Measurements from ENCODE around the gene RPL31. TPM values are rescaled to one million over a fixed set of nuclear protein-coding genes. Genes with fewer than 3 reads are reported as not detected.

RPL31 gene
- total and polyA plus RNA-seq, 5 donors = 822 to 3,971 (median 937) TPM

GRCh38 chr2:100962366-100963025 lies 39.6 kb upstream of the RPL31 start:
- Histone ChIP-seq H3K27me3 (ENCODE audit: control insufficient read depth, insufficient read depth) (no peaks in the 10 kb centered on the region), H3K27ac (ENCODE audit: low read length) (no peak overlapping the region), H3K4me1 (ENCODE audit: control insufficient read depth, insufficient read depth, low read length) (peaks cover 2% of the 10 kb centered on the region), H3K4me3 (ENCODE audit: low read length) (no peak overlapping the region), H3K9me3 (ENCODE audit: control insufficient read depth, low read length) (no peaks in the 10 kb centered on the region)
- ATAC-seq (no peak), DNase-seq (no peak)
- intact Hi-C loops (cut with DNase I) = no loop called here
- WGBS = 72% methylated on average over 12 of the region's 12 CpGs

- Histone ChIP-seq H3K27me3 (ENCODE audit: control insufficient read depth, insufficient read depth) (no peaks in the 10 kb centered on the region), H3K4me3 (ENCODE audit: low read length) (no peak overlapping the region), H3K9me3 (ENCODE audit: control insufficient read depth, low read length) (no peaks in the 10 kb centered on the region), H3K27ac (ENCODE audit: low read length) (no peak overlapping the region), H3K4me1 (ENCODE audit: control insufficient read depth, insufficient read depth, low read length) (peaks cover 2% of the 10 kb centered on the region)
- WGBS = 93% methylated on average over 4 of the region's 4 CpGs
- intact Hi-C loops (cut with DNase I) = no loop called here
- ATAC-seq (no peak), DNase-seq (no peak)
These were observed 39.1 kb upstream of the RPL31 start for GRCh38 chr2:100963026-100963375.

GRCh38 chr2:100964222-100964621 lies 37.9 kb upstream of the RPL31 start:
- DNase-seq = no peak
- WGBS = 74% methylated on average over 12 of the region's 12 CpGs
- intact Hi-C loops (cut with DNase I) = no loop called here

GRCh38 chr2:100964681-100965169 lies 37.4 kb upstream of the RPL31 start:
- DNase-seq = peak in 2 of 3 donors; percentile 37 to 70
- intact Hi-C loops (cut with DNase I) = no loop called here
- 62% methylated on average over 11 of the region's 11 CpGs for WGBS
- ATAC-seq = peak; percentile 26 to 29
- Histone ChIP-seq H3K27me3 (ENCODE audit: control insufficient read depth, insufficient read depth) (no peaks in the 10 kb centered on the region), H3K9me3 (ENCODE audit: control insufficient read depth, low read length) (no peaks in the 10 kb centered on the region), H3K4me3 (ENCODE audit: low read length) (no peak overlapping the region), H3K27ac (ENCODE audit: low read length) (no peak overlapping the region), H3K4me1 (ENCODE audit: control insufficient read depth, insufficient read depth, low read length) (no peaks in the 10 kb centered on the region)

More at GRCh38 chr2:100964222-100964621, 37.9 kb upstream of the RPL31 start:
- Histone ChIP-seq H3K4me3 (ENCODE audit: low read length) (no peak overlapping the region), H3K4me1 (ENCODE audit: control insufficient read depth, insufficient read depth, low read length) (peaks cover 1% of the 10 kb centered on the region), H3K9me3 (ENCODE audit: control insufficient read depth, low read length) (no peaks in the 10 kb centered on the region), H3K27ac (ENCODE audit: low read length) (no peak overlapping the region), H3K27me3 (ENCODE audit: control insufficient read depth, insufficient read depth) (no peaks in the 10 kb centered on the region)
- ATAC-seq = no peak

- Histone ChIP-seq H3K27ac (ENCODE audit: low read length) (no peak overlapping the region), H3K27me3 (ENCODE audit: control insufficient read depth, insufficient read depth) (no peaks in the 10 kb centered on the region), H3K4me3 (ENCODE audit: low read length) (no peak overlapping the region), H3K9me3 (ENCODE audit: control insufficient read depth, low read length) (no peaks in the 10 kb centered on the region), H3K4me1 (ENCODE audit: control insufficient read depth, insufficient read depth, low read length) (no peaks in the 10 kb centered on the region)
- DNase-seq (no peak), ATAC-seq (no peak)
- intact Hi-C loops (cut with DNase I) = no loop called here
- 96% methylated on average over 5 of the region's 5 CpGs for WGBS
These were observed 36.5 kb upstream of the RPL31 start for GRCh38 chr2:100965596-100965995.

GRCh38 chr2:100967716-100968115 lies 34.4 kb upstream of the RPL31 start:
- no peaks in the 10 kb centered on the region for H3K4me1 ChIP-seq (ENCODE audit: control insufficient read depth, insufficient read depth, low read length)
- H3K27me3 ChIP-seq (ENCODE audit: control insufficient read depth, insufficient read depth) = no peaks in the 10 kb centered on the region
- WGBS = 91% methylated on average over 8 of the region's 8 CpGs
- DNase-seq (no peak), ATAC-seq (no peak)
- H3K27ac ChIP-seq (ENCODE audit: low read length) = no peak overlapping the region
- no peak overlapping the region for H3K4me3 ChIP-seq (ENCODE audit: low read length)
- no peaks in the 10 kb centered on the region for H3K9me3 ChIP-seq (ENCODE audit: control insufficient read depth, low read length)
- intact Hi-C loops (cut with DNase I) = no loop called here

GRCh38 chr2:100968146-100969145 lies 33.6 kb upstream of the RPL31 start:
- Histone ChIP-seq H3K27me3 (ENCODE audit: control insufficient read depth, insufficient read depth) (no peaks in the 10 kb centered on the region), H3K27ac (ENCODE audit: low read length) (no peak overlapping the region), H3K9me3 (ENCODE audit: control insufficient read depth, low read length) (no peaks in the 10 kb centered on the region), H3K4me1 (ENCODE audit: control insufficient read depth, insufficient read depth, low read length) (no peaks in the 10 kb centered on the region), H3K4me3 (ENCODE audit: low read length) (no peak overlapping the region)
- intact Hi-C loops (cut with DNase I) = no loop called here
- ATAC-seq (no peak), DNase-seq (peak in 1 of 3 donors; percentile 42)
- 88% methylated on average over 28 of the region's 28 CpGs for WGBS

GRCh38 chr2:100969998-100970397 lies 32.1 kb upstream of the RPL31 start:
- Histone ChIP-seq H3K27me3 (ENCODE audit: control insufficient read depth, insufficient read depth) (no peaks in the 10 kb centered on the region), H3K4me1 (ENCODE audit: control insufficient read depth, insufficient read depth, low read length) (no peaks in the 10 kb centered on the region), H3K4me3 (ENCODE audit: low read length) (no peak overlapping the region), H3K27ac (ENCODE audit: low read length) (no peak overlapping the region), H3K9me3 (ENCODE audit: control insufficient read depth, low read length) (no peaks in the 10 kb centered on the region)
- intact Hi-C loops (cut with DNase I) = no loop called here
- no peak for DNase-seq
- ATAC-seq = no peak
- WGBS = 90% methylated on average over 7 of the region's 7 CpGs

GRCh38 chr2:100971221-100971620 lies 30.9 kb upstream of the RPL31 start:
- Histone ChIP-seq H3K27me3 (ENCODE audit: control insufficient read depth, insufficient read depth) (no peaks in the 10 kb centered on the region), H3K4me3 (ENCODE audit: low read length) (no peak overlapping the region), H3K9me3 (ENCODE audit: control insufficient read depth, low read length) (no peaks in the 10 kb centered on the region), H3K4me1 (ENCODE audit: control insufficient read depth, insufficient read depth, low read length) (no peaks in the 10 kb centered on the region), H3K27ac (ENCODE audit: low read length) (no peak overlapping the region)
- peak; percentile 66 to 86 (median 73) for DNase-seq
- ATAC-seq = peak; percentile 24 to 76
- intact Hi-C loops (cut with DNase I) = no loop called here
- 64% methylated on average over 9 of the region's 9 CpGs for WGBS

- no peak overlapping the region for H3K4me3 ChIP-seq (ENCODE audit: low read length)
- 88% methylated on average over 7 of the region's 7 CpGs for WGBS
- H3K9me3 ChIP-seq (ENCODE audit: control insufficient read depth, low read length) = no peaks in the 10 kb centered on the region
- ATAC-seq = no peak
- no peak for DNase-seq
- intact Hi-C loops (cut with DNase I) = no loop called here
- no peaks in the 10 kb centered on the region for H3K4me1 ChIP-seq (ENCODE audit: control insufficient read depth, insufficient read depth, low read length)
- no peak overlapping the region for H3K27ac ChIP-seq (ENCODE audit: low read length)
- no peaks in the 10 kb centered on the region for H3K27me3 ChIP-seq (ENCODE audit: control insufficient read depth, insufficient read depth)
These were observed 29.6 kb upstream of the RPL31 start for GRCh38 chr2:100972452-100972851.
